H9 (cell line): ENCODE measurements around the gene TNK2. TPM values are rescaled to one million over a fixed set of nuclear protein-coding genes. Genes with fewer than 3 reads are reported as not detected.

Source experiments
- DNase-seq: peaks from one replicate; pipeline ENCODE4 v3.0.0-alpha.2; 2017
- H2AFZ ChIP-seq: one replicate; pipeline ENCODE4 v1.6.1; 2013; ENCODE audit warnings: mild to moderate bottlenecking, low read length, control low read depth, moderate library complexity
- H2AK5ac ChIP-seq: 2 replicates; pipeline ENCODE4 v1.6.1; 2013; ENCODE audit warnings: low read length, control low read depth, mixed read lengths; ENCODE audit not compliant: insufficient read length
- H2BK120ac ChIP-seq: one replicate; pipeline ENCODE4 v1.6.1; 2013; ENCODE audit warnings: low read depth, mild to moderate bottlenecking, low read length, control low read depth, inconsistent platforms; ENCODE audit not compliant: poor library complexity, severe bottlenecking
- H2BK12ac ChIP-seq: 2 replicates; pipeline ENCODE4 v1.6.1; 2013; ENCODE audit warnings: low read length, control low read depth, mixed read lengths, low read depth; ENCODE audit not compliant: insufficient read length
- H2BK15ac ChIP-seq: 2 replicates; pipeline ENCODE4 v1.6.1; 2013; ENCODE audit warnings: low read depth, low read length, control low read depth
- H2BK20ac ChIP-seq: one replicate; pipeline ENCODE4 v1.6.1; 2013; ENCODE audit warnings: low read depth, mild to moderate bottlenecking, low read length, control low read depth, inconsistent platforms; ENCODE audit not compliant: poor library complexity, severe bottlenecking
- H2BK5ac ChIP-seq: 2 replicates; pipeline ENCODE4 v1.6.1; 2013; ENCODE audit warnings: low read length, control low read depth, mixed read lengths; ENCODE audit not compliant: insufficient read length
- H3K14ac ChIP-seq: 2 replicates; pipeline ENCODE4 v1.6.1; 2013; ENCODE audit warnings: low read length, control low read depth; ENCODE audit not compliant: insufficient read depth
- H3K18ac ChIP-seq: 2 replicates; pipeline ENCODE4 v1.6.1; 2013; ENCODE audit warnings: low read depth, mild to moderate bottlenecking, mixed read lengths, low read length, control low read depth; ENCODE audit not compliant: insufficient read length
- H3K23ac ChIP-seq: 2 replicates; pipeline ENCODE4 v1.6.1; 2013; ENCODE audit warnings: low read length, control low read depth, mixed read lengths, low read depth; ENCODE audit not compliant: insufficient read length
- H3K23me2 ChIP-seq: 2 replicates; pipeline ENCODE4 v1.6.1; 2013; ENCODE audit warnings: low read depth, mild to moderate bottlenecking, mixed read lengths, low read length, control low read depth; ENCODE audit not compliant: insufficient read length, poor library complexity, severe bottlenecking
- H3K27ac ChIP-seq: 2 replicates; pipeline ENCODE4 v1.5.1; 2013; ENCODE audit warnings: low read length, control low read depth, mixed read lengths, low read depth; ENCODE audit not compliant: insufficient read length
- H3K27me3 ChIP-seq: 2 replicates; pipeline ENCODE4 v1.6.1; 2013; ENCODE audit warnings: low read length, control low read depth, inconsistent platforms; ENCODE audit not compliant: insufficient read depth
- H3K4ac ChIP-seq: 2 replicates; pipeline ENCODE4 v1.6.1; 2013; ENCODE audit warnings: low read depth, mild to moderate bottlenecking, control low read depth, inconsistent platforms, low read length, moderate library complexity
- H3K4me1 ChIP-seq: 2 replicates; pipeline ENCODE4 v1.6.1; 2013; ENCODE audit warnings: low read length, control low read depth, inconsistent platforms; ENCODE audit not compliant: insufficient read depth
- H3K4me2 ChIP-seq: 2 replicates; pipeline ENCODE4 v1.6.1; 2013; ENCODE audit warnings: low read length, control low read depth, mixed read lengths; ENCODE audit not compliant: insufficient read length, insufficient read depth
- H3K56ac ChIP-seq: 2 replicates; pipeline ENCODE4 v1.6.1; 2013; ENCODE audit warnings: low read depth, mild to moderate bottlenecking, mixed read lengths, low read length, control low read depth; ENCODE audit not compliant: insufficient read length
- H3K79me1 ChIP-seq: 2 replicates; pipeline ENCODE4 v1.6.1; 2013; ENCODE audit warnings: low read depth, mild to moderate bottlenecking, moderate library complexity, low read length, control low read depth, inconsistent platforms; ENCODE audit not compliant: insufficient read depth, poor library complexity, severe bottlenecking
- H3K79me2 ChIP-seq: 2 replicates; pipeline ENCODE4 v1.6.1; 2013; ENCODE audit warnings: low read length, control low read depth, inconsistent platforms; ENCODE audit not compliant: insufficient read depth
- H3K9ac ChIP-seq: 2 replicates; pipeline ENCODE4 v1.6.1; 2013; ENCODE audit warnings: low read length, control low read depth, mixed read lengths; ENCODE audit not compliant: insufficient read length; ENCODE audit errors: extremely low read depth
- H3K9me3 ChIP-seq: one replicate; pipeline ENCODE4 v1.6.1; 2013; ENCODE audit warnings: low read depth, low read length, inconsistent platforms; ENCODE audit not compliant: control insufficient read depth
- H3T11ph ChIP-seq: one replicate; pipeline ENCODE4 v1.6.1; 2013; ENCODE audit warnings: mild to moderate bottlenecking, low read length, control low read depth, inconsistent platforms
- H4K20me1 ChIP-seq: one replicate; pipeline ENCODE4 v1.6.1; 2013; ENCODE audit not compliant: control insufficient read depth, insufficient read length, insufficient read depth
- H4K5ac ChIP-seq: 2 replicates; pipeline ENCODE4 v1.6.1; 2013; ENCODE audit warnings: low read depth, mild to moderate bottlenecking, mixed read lengths, low read length, control low read depth; ENCODE audit not compliant: insufficient read length
- H4K8ac ChIP-seq: replicated peaks from 2 replicates; pipeline ENCODE4 v1.6.1; 2013; ENCODE audit warnings: low read length, control low read depth, mixed read lengths, low read depth; ENCODE audit not compliant: insufficient read length
- H4K91ac ChIP-seq: 2 replicates; pipeline ENCODE4 v1.6.1; 2013; ENCODE audit warnings: low read depth, mild to moderate bottlenecking, moderate library complexity, mixed read lengths, low read length, control low read depth; ENCODE audit not compliant: insufficient read length
- H3K27ac Mint-ChIP-seq, 3 experiments: 2 replicates in 2 of 3; 3 replicates in 1 of 3; pipeline ENCODE4 v1.8.0; 2020 to 2021; ENCODE audit warnings: mixed read lengths in 3 of 3, mild to moderate bottlenecking in 1 of 3, moderate library complexity in 1 of 3
- H3K27me3 Mint-ChIP-seq: 2 replicates; pipeline ENCODE4 v1.8.0; 2021; ENCODE audit warnings: low read depth, mild to moderate bottlenecking, moderate library complexity, mixed read lengths
- H3K36me3 Mint-ChIP-seq, 3 experiments: 2 replicates in 2 of 3; 3 replicates in 1 of 3; pipeline ENCODE4 v1.8.0; 2020 to 2021; ENCODE audit warnings: low read depth in 3 of 3, mixed read lengths in 3 of 3; ENCODE audit not compliant: insufficient read depth in 1 of 3
- H3K4me1 Mint-ChIP-seq, 2 experiments: 2 replicates each; pipeline ENCODE4 v1.8.0; 2020; ENCODE audit warnings: mixed read lengths in 2 of 2
- H3K4me3 Mint-ChIP-seq, 2 experiments: 2 replicates in 1 of 2; 3 replicates in 1 of 2; pipeline ENCODE4 v1.8.0; 2020 to 2021; ENCODE audit warnings: mild to moderate bottlenecking in 2 of 2, mixed read lengths in 2 of 2, moderate library complexity in 1 of 2
- H3K9me3 Mint-ChIP-seq, 2 experiments: 2 replicates in 1 of 2; 3 replicates in 1 of 2; pipeline ENCODE4 v1.8.0; 2020; ENCODE audit warnings: mild to moderate bottlenecking in 2 of 2, mixed read lengths in 2 of 2, moderate library complexity in 1 of 2
- CTCF ChIP-seq: fragments of 200-600 bp; sonication (generic); conservative IDR thresholded peaks from 3 replicates; pipeline ENCODE4 v1.8.0; 2021; ENCODE audit warnings: antibody characterized with exemption, mild to moderate bottlenecking
- WGBS: extraction: QIAGEN DNeasy Blood & Tissue Kit; methylation state at CpG from one replicate; pipeline ENCODE4 v1.1.7; 2013; ENCODE audit warnings: missing lambda C conversion rate, low lambda C conversion rate, mixed read lengths; ENCODE audit not compliant: insufficient read length; ENCODE audit errors: extremely low coverage; 5-methylcytosine and 5-hydroxymethylcytosine counted together
- total RNA-seq: library from RNA; stranded (reverse); gene quantifications from 2 replicates; pipeline ENCODE4 v1.2.1, GENCODE V29; 2021

Gene TNK2
- total RNA-seq, 1 experiment from 2014 or later, result 34.5 TPM

DNA sequence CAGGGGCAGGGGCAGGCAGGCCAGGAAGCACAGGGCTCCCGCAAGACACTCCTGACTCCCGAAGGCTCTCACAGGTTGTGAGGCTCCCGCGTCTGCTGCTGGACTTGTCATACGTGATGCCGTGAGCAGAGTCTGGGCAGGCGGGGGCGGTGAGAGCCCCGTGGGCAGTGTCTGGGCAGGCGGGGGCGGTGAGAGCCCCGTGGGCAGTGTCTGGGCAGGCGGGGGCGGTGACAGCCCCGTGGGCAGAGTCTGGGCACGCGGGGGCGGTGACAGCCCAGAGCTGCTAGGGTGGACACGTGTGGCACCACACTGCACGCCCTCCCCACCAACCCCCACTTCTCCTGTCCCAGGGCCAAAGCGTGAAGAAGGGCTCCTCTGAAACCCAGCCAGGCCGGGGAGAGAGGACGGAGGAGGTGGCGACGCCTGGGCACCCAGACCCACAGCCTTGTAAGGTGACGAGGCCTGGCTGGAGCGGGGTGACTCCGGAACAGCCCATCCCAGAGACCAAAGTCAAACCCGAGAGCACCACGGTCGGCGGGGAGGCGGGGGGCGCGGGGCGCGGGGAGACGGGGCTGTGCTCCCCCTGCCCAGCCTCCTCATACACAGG, 35.0 kb downstream of the TNK2 start:
- peaks cover 5% of the 10 kb centered on the region for H3K23me2 ChIP-seq
- Mint-ChIP-seq H3K4me3 (no peak overlapping the region), H3K27ac (no peak overlapping the region; a peak in 1 of 7 replicates), H3K4me1 (no peaks in the 10 kb centered on the region; a peak in 1 of 4 replicates), H3K27me3 (no peaks in the 10 kb centered on the region), H3K9me3 (no peaks in the 10 kb centered on the region), H3K36me3 (peaks cover 0 to 24% (median 21%) of the 10 kb centered on the region in 3 experiments; a peak in 6 of 7 replicates)
- H4K91ac ChIP-seq, result no peak overlapping the region
- H3K9ac ChIP-seq, result no peak overlapping the region
- no peak overlapping the region for H2BK12ac ChIP-seq
- no peak overlapping the region for H2BK5ac ChIP-seq
- H4K8ac ChIP-seq, result no peak overlapping the region
- no peak overlapping the region for H3K4ac ChIP-seq
- peaks cover 2% of the 10 kb centered on the region for H4K20me1 ChIP-seq
- no peaks in the 10 kb centered on the region for H3K79me2 ChIP-seq
- H3T11ph ChIP-seq, result no peak overlapping the region
- no peak overlapping the region for H2BK15ac ChIP-seq
- no peaks in the 10 kb centered on the region for H3K4me1 ChIP-seq
- no peak overlapping the region for H2BK120ac ChIP-seq
- H2AK5ac ChIP-seq, result no peak overlapping the region
- TF ChIP-seq CTCF, result no peak
- H3K27me3 ChIP-seq, result no peaks in the 10 kb centered on the region
- DNase-seq, result no peak
- no peak overlapping the region for H3K27ac ChIP-seq
- H3K14ac ChIP-seq, result no peak overlapping the region
- no peak overlapping the region for H3K56ac ChIP-seq
- no peak overlapping the region for H2AFZ ChIP-seq
- no peak overlapping the region for H4K5ac ChIP-seq
- H3K23ac ChIP-seq, result no peak overlapping the region
- WGBS, result no CpG with 5 or more reads among the region's 38 CpGs
- H3K9me3 ChIP-seq, result no peaks in the 10 kb centered on the region
- H3K4me2 ChIP-seq, result no peak overlapping the region
- H2BK20ac ChIP-seq, result no peak overlapping the region
- H3K18ac ChIP-seq, result no peak overlapping the region
- H3K79me1 ChIP-seq, result no peaks in the 10 kb centered on the region
